Nephron (organoid): ENCODE results near the gene TPGS1.
A peak's percentile ranks its signal among the peaks of the same experiment; 100 is the strongest.

Source experiments
- H3K27ac Mint-ChIP-seq, 3 experiments: 2 replicates each; pipeline ENCODE4 v1.8.0; 2020; ENCODE audit warnings: mixed read lengths in 3 of 3, mild to moderate bottlenecking in 2 of 3, moderate library complexity in 1 of 3
- H3K27me3 Mint-ChIP-seq: 2 replicates; pipeline ENCODE4 v1.8.0; 2021; ENCODE audit warnings: low read depth, mild to moderate bottlenecking, moderate library complexity, mixed read lengths
- H3K36me3 Mint-ChIP-seq: 2 replicates; pipeline ENCODE4 v1.8.0; 2020; ENCODE audit warnings: low read depth, mixed read lengths
- H3K4me1 Mint-ChIP-seq: 2 replicates; pipeline ENCODE4 v1.8.0; 2020; ENCODE audit warnings: mixed read lengths
- H3K4me3 Mint-ChIP-seq, 3 experiments: 2 replicates each; pipeline ENCODE4 v1.8.0; 2020; ENCODE audit warnings: mild to moderate bottlenecking in 3 of 3, mixed read lengths in 3 of 3, moderate library complexity in 2 of 3
- H3K9me3 Mint-ChIP-seq: 2 replicates; pipeline ENCODE4 v1.8.0; 2020; ENCODE audit warnings: mixed read lengths
- TF ChIP-seq, protein P1 (sequence below), 3 experiments: fragments of 200-600 bp; sonication (generic); IDR thresholded peaks; one replicate each; pipeline ENCODE4 v1.5.0; 2021; ENCODE audit warnings: antibody characterized with exemption in 3 of 3; ENCODE audit not compliant: unreplicated experiment in 3 of 3

The TPGS1 gene, protein sequence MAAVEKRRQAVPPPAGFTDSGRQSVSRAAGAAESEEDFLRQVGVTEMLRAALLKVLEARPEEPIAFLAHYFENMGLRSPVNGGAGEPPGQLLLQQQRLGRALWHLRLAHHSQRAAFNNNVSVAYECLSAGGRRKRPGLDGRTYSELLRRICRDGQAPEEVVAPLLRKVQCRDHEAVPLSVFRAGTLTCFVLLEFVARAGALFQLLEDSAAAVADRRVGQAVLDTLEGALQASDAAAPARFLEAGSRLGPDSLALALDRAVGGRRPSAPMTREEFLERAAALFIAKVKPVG

DNA sequence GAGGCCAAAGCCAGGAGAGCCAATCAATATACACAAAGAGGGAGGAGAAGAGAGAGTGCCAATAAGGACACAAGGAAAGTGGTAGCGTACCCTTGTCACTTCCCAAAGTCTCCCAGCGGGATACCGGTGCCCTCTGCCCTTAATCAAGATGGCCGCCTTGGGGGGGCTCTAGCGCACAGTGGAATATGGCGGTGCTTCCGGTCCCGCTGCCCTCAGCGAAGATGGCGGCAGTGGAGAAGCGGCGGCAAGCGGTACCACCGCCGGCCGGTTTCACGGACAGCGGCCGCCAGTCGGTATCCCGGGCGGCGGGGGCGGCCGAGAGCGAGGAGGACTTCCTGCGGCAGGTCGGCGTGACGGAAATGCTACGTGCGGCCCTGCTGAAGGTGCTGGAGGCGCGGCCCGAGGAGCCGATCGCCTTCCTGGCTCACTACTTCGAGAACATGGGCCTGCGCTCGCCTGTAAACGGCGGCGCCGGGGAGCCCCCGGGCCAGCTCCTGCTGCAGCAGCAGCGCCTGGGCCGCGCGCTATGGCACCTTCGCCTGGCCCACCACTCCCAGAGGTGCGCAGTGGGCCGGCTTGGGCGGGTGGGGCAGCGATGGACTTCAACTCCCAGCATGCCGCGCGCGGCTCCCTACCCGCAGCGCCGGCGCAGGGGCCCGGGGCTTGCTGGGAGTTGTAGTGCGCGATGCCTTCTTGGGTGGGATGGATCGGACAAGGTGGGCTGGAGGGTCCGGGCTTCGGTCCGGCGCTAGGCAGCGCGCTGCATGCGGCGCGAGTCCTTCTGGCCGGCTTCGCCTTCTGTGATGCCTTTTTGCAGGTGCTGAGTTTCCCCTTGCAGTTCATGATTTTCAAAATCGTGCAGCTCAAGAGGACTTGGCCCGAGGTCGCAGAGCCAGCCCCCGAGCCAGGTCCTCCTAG lies at the start of gene TPGS1:
TPGS1 (plus strand) TSS at position 212 of the 918 bp plus-strand sequence; CDS start at position 222, 10 bp downstream.
- Mint-ChIP-seq H3K27ac (peak within 1 kb of the TSS; percentile 97 to 98 (median 97)), H3K9me3 (no peaks in the 10 kb centered on the region), H3K27me3 (peaks cover 5% of the 10 kb centered on the region), H3K36me3 (peaks cover 9% of the 10 kb centered on the region), H3K4me3 (peak within 1 kb of the TSS; percentile 84 to 93 (median 88)), H3K4me1 (peaks cover 36% of the 10 kb centered on the region)
- TF ChIP-seq, protein P1, sequence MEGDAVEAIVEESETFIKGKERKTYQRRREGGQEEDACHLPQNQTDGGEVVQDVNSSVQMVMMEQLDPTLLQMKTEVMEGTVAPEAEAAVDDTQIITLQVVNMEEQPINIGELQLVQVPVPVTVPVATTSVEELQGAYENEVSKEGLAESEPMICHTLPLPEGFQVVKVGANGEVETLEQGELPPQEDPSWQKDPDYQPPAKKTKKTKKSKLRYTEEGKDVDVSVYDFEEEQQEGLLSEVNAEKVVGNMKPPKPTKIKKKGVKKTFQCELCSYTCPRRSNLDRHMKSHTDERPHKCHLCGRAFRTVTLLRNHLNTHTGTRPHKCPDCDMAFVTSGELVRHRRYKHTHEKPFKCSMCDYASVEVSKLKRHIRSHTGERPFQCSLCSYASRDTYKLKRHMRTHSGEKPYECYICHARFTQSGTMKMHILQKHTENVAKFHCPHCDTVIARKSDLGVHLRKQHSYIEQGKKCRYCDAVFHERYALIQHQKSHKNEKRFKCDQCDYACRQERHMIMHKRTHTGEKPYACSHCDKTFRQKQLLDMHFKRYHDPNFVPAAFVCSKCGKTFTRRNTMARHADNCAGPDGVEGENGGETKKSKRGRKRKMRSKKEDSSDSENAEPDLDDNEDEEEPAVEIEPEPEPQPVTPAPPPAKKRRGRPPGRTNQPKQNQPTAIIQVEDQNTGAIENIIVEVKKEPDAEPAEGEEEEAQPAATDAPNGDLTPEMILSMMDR (IDR thresholded peaks at IDR 0.05; ENCODE audit: unreplicated experiment in 3 of 3) = no peak

DNA sequence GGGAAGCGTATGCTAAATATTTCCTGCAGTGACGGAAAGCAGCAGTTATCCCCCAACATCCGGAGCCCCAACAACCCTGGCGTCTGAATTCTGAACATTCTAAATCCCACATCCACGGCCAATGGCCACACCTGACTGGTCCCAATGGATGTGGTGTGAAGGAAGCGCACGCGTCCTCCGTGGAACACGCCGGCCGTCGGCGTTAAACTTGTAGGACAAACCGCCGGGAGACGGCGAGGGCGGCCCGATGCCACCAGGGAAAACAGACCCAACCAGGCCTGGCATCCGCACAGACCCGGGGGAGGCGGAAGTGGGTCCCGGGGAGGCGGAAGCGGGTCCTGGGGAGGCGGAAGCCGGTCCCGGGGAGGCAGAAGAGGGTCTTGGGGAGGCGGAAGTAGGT lies 49.7 kb upstream of the TPGS1 start:
- Mint-ChIP-seq H3K9me3 (no peaks in the 10 kb centered on the region), H3K4me3 (peak overlapping the region in 2 of 3 experiments; percentile 26 to 55), H3K36me3 (peaks cover 31% of the 10 kb centered on the region), H3K27ac (no peak overlapping the region), H3K27me3 (peaks cover 9% of the 10 kb centered on the region), H3K4me1 (peaks cover 9% of the 10 kb centered on the region)
- TF ChIP-seq, protein P1 (IDR thresholded peaks at IDR 0.05; ENCODE audit: unreplicated experiment in 3 of 3) = no peak

DNA sequence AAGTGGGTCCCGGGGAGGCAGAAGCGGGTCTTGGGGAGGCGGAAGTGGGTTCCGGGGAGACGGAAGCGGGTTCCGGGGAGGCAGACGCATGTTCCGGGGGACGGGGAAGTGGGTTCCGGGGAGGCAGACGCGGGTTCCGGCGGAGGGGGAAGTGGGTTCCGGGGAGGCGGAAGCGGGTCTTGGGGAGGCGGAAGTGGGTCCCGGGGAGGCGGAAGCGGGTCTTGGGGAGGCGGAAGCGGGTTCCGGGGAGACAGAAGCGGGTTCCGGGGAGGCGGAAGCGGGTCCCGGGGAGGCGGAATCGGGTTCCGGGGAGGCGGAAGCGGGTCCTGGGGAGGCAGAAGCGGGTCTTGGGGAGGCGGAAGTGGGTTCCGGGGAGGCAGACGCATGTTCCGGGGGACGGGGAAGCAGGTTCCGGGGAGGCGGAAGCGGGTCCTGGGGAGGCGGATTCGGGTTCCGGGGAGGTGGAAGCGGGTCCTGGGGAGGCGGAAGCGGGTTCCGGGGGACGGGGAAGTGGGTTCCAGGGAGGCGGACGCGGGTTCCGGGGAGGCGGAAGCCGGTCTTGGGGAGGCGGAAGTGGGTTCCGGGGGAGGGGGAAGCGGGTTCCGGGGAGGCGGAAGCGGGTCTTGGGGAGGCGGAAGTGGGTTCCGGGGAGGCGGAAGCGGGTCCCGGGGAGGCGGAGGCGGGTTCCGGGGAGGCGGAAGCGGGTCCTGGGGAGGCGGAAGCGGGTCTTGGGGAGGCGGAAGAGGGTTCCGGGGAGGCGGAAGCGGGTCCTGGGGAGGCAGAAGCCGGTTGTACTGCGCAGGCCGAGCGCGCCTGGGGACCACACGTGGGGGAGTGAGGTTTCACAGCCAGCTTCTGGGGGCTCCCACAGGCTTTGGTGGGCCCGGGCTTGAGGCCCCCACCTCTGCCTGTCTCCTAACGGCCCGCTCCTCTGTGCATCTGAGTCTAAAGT lies 48.9 kb upstream of the TPGS1 start:
- Mint-ChIP-seq H3K27me3 (peaks cover 11% of the 10 kb centered on the region), H3K36me3 (peaks cover 27% of the 10 kb centered on the region), H3K9me3 (no peaks in the 10 kb centered on the region), H3K4me1 (peaks cover 9% of the 10 kb centered on the region), H3K4me3 (no peak overlapping the region), H3K27ac (no peak overlapping the region)
- TF ChIP-seq, protein P1 (IDR thresholded peaks at IDR 0.05; ENCODE audit: unreplicated experiment in 3 of 3) = no peak

DNA sequence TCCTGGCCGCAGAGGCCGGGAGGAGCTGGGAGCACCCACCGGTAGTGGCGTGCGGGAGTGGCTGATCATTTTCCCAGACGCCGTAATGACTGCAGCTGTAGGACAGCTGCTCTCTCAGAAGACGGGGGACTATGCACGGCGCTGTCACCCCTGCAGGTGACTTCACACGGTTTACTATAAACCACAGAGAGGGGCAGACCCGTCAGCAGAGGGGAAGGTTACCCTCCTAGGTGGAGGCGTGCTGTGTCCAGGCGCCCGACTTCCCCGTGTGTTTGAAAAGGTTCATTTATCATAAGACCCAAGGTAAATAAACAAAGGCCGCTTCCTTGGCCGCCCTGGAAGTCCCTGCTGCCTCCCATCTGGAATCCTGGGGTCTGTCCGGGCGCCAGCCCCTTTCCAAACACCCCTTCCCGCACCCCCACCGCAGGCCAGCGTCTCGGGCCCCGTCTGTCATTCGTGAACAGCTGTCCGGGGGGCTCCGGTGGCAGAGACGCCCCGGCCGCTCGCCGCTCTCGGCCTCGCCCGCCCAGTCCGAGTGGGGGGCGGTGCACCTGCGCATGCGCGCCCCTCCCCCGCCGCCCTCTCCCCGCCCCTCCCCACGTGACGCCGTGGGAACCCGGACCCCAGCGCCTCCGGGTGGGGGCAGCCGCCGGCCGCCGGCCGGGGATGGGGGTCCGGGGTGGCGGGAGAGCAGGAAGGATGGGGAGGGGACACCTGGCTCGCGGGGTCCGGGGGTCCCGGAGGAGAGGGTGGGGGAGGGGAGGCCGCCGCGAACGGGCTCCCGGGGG lies 47.4 kb upstream of the TPGS1 start:
- Mint-ChIP-seq H3K36me3 (peaks cover 18% of the 10 kb centered on the region), H3K4me3 (peak overlapping the region; percentile 90 to 97 (median 97)), H3K4me1 (peaks cover 9% of the 10 kb centered on the region), H3K27ac (peak overlapping the region; percentile 92 to 97 (median 97)), H3K9me3 (no peaks in the 10 kb centered on the region), H3K27me3 (peaks cover 11% of the 10 kb centered on the region)
- TF ChIP-seq, protein P1 (IDR thresholded peaks at IDR 0.05; ENCODE audit: unreplicated experiment in 3 of 3) = no peak
